Measurements from ENCODE around the gene LENG9. TPM values are rescaled to one million over a fixed set of nuclear protein-coding genes. Genes with fewer than 3 reads are reported as not detected.

The LENG9 gene
- total RNA-seq, 1 donor from 2014 or later: 15.0 TPM

GRCh38 chr19:54427586-54427985 is 36.0 kb downstream of the LENG9 start:
- FAIRE-seq (no peak), DNase-seq (ENCODE audit: low read depth) (no peak)
- TF ChIP-seq CTCF (IDR thresholded peaks at IDR 0.05; ENCODE audit: insufficient read depth, low read length, severe bottlenecking): no peak
- H3K27me3 ChIP-seq (ENCODE audit: control insufficient read depth, insufficient read depth, low read length): no peaks in the 10 kb centered on the region
- H3K4me3 ChIP-seq (ENCODE audit: low read depth, low read length): no peak overlapping the region
- no peaks in the 10 kb centered on the region for H3K36me3 ChIP-seq (ENCODE audit: control insufficient read depth, insufficient read depth, low read length)

- H3K4me3 ChIP-seq (ENCODE audit: low read depth, low read length): no peak overlapping the region
- no peak for FAIRE-seq
- no peaks in the 10 kb centered on the region for H3K36me3 ChIP-seq (ENCODE audit: control insufficient read depth, insufficient read depth, low read length)
- no peak for DNase-seq (ENCODE audit: low read depth)
- no peak for TF ChIP-seq CTCF (IDR thresholded peaks at IDR 0.05; ENCODE audit: insufficient read depth, low read length, severe bottlenecking)
- H3K27me3 ChIP-seq (ENCODE audit: control insufficient read depth, insufficient read depth, low read length): no peaks in the 10 kb centered on the region
These were observed 37.2 kb downstream of the LENG9 start for GRCh38 chr19:54426291-54426931.

GRCh38 chr19:54425382-54425723 is 38.2 kb downstream of the LENG9 start:
- FAIRE-seq: no peak
- no peak for TF ChIP-seq CTCF (IDR thresholded peaks at IDR 0.05; ENCODE audit: insufficient read depth, low read length, severe bottlenecking)
- no peak for DNase-seq (ENCODE audit: low read depth)
- no peak overlapping the region for H3K4me3 ChIP-seq (ENCODE audit: low read depth, low read length)
- no peaks in the 10 kb centered on the region for H3K36me3 ChIP-seq (ENCODE audit: control insufficient read depth, insufficient read depth, low read length)
- H3K27me3 ChIP-seq (ENCODE audit: control insufficient read depth, insufficient read depth, low read length): peaks cover 5% of the 10 kb centered on the region

GRCh38 chr19:54424660-54425381 is 38.8 kb downstream of the LENG9 start:
- DNase-seq (ENCODE audit: low read depth): no peak
- TF ChIP-seq CTCF (IDR thresholded peaks at IDR 0.05; ENCODE audit: insufficient read depth, low read length, severe bottlenecking): no peak
- no peak for FAIRE-seq
- Histone ChIP-seq H3K4me3 (ENCODE audit: low read depth, low read length) (no peak overlapping the region), H3K27me3 (ENCODE audit: control insufficient read depth, insufficient read depth, low read length) (peaks cover 5% of the 10 kb centered on the region), H3K36me3 (ENCODE audit: control insufficient read depth, insufficient read depth, low read length) (no peaks in the 10 kb centered on the region)

- no peak for TF ChIP-seq CTCF (IDR thresholded peaks at IDR 0.05; ENCODE audit: insufficient read depth, low read length, severe bottlenecking)
- H3K36me3 ChIP-seq (ENCODE audit: control insufficient read depth, insufficient read depth, low read length): no peaks in the 10 kb centered on the region
- peaks cover 5% of the 10 kb centered on the region for H3K27me3 ChIP-seq (ENCODE audit: control insufficient read depth, insufficient read depth, low read length)
- no peak for FAIRE-seq
- DNase-seq (ENCODE audit: low read depth): no peak
- H3K4me3 ChIP-seq (ENCODE audit: low read depth, low read length): no peak overlapping the region
These were observed 39.4 kb downstream of the LENG9 start for GRCh38 chr19:54424201-54424600.

Data from bronchial epithelial cell (primary cell).